ENCODE results near the gene CBLC.
"Not testable (repeated sequence)": the region's sequence is repeated elsewhere in the genome, so short reads cannot be mapped to it uniquely, and the experiment has no call there.

CBLC gene

DNA sequence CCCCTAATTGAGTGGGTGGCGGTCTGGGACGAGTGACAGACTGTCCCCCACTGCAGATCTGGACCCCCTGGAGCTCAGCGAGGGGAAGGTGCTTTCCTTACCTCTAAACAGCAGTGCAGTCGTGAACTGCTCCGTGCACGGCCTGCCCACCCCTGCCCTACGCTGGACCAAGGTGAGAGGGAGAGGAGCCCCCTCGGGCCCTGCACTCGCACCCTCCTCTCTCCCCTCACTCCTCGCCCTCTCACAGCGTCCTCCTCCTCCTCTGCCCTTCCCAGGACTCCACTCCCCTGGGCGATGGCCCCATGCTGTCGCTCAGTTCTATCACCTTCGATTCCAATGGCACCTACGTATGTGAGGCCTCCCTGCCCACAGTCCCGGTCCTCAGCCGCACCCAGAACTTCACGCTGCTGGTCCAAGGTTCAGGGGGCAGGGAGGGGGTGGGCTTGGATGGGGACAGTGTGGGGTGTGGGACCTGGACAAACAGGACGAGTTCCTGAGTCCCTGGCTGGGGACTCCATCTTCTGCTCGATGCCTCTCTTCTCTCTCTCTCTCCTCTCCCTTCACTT, 40.9 kb downstream of the CBLC start:
- in situ Hi-C loops (cut with MboI; ENCODE audit: low sequenced_read_pairs) = no loop called here

DNA sequence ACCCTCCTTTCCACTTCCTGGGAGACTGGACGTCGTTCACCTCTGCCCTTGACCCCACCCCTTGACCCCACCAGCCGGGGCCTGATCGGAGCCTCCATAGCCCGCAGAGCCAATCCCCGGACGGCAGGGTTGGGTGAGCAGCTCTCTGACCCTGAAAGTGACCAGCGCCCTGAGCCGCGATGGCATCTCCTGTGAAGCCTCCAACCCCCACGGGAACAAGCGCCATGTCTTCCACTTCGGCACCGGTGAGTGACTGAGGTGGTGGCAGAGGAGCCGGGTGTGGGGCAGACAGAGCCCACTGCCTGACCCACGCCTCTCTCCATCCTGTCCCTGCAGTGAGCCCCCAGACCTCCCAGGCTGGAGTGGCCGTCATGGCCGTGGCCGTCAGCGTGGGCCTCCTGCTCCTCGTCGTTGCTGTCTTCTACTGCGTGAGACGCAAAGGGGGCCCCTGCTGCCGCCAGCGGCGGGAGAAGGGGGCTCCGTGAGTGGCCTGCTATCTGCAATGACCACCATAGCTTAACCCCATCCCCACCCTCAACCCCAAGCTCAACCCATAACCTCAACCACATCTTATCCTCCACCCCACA, 41.6 kb downstream of the CBLC start:
- in situ Hi-C loops (cut with MboI; ENCODE audit: low sequenced_read_pairs) = no loop called here

DNA sequence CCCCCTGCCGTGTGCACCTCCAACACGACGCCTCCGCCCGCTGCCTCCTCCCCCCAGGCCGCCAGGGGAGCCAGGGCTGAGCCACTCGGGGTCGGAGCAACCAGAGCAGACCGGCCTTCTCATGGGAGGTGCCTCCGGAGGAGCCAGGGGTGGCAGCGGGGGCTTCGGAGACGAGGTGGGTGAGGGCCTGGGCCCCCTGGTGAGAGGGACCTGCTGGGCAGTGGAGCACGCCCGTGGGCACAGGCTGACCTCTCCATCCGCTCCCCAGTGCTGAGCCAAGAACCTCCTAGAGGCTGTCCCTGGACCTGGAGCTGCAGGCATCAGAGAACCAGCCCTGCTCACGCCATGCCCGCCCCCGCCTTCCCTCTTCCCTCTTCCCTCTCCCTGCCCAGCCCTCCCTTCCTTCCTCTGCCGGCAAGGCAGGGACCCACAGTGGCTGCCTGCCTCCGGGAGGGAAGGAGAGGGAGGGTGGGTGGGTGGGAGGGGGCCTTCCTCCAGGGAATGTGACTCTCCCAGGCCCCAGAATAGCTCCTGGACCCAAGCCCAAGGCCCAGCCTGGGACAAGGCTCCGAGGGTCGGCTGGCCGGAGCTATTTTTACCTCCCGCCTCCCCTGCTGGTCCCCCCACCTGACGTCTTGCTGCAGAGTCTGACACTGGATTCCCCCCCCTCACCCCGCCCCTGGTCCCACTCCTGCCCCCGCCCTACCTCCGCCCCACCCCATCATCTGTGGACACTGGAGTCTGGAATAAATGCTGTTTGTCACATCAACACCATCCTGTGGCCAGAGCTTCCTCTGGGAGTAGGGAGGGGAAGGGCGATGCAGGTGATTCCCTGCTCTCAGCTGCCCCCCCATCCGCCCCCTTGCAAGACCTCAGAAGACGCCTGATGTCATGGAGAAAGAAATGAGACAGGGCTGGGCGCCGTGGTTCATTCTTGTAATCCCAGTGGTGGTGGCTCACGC, 43.2 kb downstream of the CBLC start:
- in situ Hi-C loops (cut with MboI; ENCODE audit: low sequenced_read_pairs) = no loop called here

DNA sequence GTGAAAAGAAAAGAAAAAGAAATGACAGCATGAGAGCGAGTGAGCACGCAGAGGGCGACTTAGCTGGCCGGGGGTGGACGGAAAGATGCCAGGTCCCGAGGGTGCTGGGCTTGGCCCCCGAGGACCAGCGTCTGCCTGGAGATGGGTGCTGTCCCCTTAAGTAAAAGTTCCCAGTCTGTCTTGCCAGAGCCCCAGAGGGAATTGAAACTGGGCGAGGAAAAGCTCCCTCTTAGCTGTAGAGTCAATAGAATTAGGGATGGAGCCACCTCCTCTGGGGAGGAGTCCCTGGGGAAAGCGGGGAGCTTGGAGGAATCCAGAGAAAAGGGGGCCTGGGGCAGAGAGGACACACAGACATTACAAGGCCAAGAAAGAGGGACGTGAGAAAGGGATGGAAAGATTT, 44.5 kb downstream of the CBLC start:
- in situ Hi-C loops (cut with MboI; ENCODE audit: low sequenced_read_pairs) = no loop called here

DNA sequence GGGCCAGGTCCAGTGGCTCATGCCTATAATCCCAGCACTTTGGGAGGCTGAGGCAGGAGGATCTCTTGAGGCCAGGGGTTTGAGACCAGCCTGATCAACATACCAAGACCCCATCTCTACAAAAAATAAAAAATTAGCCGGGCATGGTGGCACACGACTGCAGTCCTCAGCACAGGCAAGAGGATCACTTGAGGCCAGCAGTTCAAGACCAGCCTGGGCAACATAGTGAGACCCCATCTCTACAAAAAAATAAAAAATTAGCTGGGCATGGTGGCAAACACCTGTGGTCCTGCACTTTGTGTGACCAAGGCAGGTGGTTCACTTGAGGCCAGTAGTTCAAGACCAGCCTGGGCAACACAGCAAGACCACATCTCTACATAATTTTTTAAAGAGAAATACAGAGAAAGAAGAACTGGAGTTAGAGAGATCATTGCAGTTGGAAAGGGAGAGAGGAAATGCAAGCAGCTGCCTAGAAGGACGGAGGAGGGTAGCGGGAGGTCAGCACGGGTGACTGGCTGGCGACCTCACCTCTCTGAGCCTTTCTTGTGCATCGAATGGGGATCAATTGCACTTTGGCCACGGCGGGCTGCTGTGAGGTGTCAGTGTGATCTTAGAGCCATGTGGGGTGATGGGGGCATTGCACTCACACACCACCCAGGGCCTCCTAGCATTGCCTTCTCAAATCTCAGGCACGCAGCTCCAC, 45.1 kb downstream of the CBLC start:
- in situ Hi-C loops (cut with MboI; ENCODE audit: low sequenced_read_pairs) = no loop called here

DNA sequence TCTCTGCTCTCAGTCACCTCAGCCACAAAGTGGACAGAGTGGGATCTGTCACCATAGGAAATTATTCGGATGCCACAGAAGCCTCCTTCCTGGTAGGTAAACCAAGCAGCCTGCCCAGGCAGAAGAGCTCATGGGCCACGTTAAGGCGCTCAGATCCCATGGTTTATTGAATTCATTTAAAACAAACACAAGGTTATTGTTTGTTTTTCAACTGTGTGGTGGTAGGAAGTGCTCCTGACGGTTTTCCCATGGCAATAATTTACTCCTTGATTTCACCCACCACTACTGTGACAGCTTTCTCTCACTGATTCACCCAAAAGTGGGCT, 45.6 kb downstream of the CBLC start:
- in situ Hi-C loops (cut with MboI; ENCODE audit: low sequenced_read_pairs) = no loop called here

DNA sequence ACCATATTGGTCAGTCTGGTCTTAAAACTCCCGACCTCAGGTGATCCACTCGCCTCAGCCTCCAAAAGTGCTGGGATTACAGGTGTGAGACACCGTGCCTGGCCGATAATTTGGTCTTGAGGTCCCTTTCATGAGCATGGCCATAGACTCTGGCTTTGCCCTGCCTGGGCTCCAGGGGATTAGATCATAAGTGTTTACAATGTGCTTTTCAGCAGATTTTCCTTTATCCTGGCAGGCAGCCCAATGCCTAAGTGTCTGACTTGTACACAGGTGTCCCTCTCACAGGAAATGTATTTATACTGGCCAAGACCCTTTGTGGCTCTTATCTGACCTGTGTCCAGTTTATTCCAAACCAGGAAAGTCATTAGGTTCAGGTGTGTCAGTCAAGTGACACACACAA, 47.1 kb downstream of the CBLC start:
- in situ Hi-C loops (cut with MboI; ENCODE audit: low sequenced_read_pairs) = no loop called here

DNA sequence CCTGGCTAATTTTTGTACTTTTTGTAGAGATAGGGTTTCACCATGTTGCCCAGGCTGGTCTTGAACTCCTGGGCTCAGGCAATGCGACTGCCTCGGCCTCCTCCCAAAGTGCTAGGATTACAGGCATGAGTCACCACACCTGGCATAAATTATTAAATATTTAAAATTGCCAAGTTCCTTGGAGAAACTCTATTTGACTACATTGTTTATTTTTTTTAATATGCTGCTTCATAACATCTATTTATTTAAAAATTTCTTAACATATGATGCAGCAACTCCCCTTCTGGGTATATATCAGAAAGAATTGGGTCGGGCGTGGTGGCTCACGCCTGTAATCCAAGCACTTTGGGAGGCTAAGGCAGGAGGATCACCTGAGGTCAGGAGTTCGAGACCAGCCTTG, 55.2 kb downstream of the CBLC start:
- in situ Hi-C loops (cut with MboI; ENCODE audit: low sequenced_read_pairs) = not testable (repeated sequence)

DNA sequence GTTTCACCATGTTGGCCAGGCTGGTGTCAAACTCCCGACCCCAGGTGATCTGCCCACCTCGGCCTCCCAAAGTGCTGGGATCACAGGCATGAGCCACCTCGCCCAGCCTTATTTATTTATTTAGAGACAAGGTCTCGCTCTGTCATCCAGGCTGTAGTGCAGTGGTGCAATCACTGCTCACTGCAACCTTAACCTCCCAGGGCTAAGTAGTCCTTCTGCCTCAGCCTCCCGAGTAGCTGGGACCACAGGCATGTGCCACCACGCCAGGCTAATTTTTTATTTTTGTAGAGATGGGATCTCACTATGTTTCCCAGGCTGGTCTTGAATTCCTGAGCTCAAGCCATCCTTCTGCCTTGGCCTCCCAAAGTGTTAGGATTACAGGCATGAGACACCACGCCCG, 56.7 kb downstream of the CBLC start:
- in situ Hi-C loops (cut with MboI; ENCODE audit: low sequenced_read_pairs) = not testable (repeated sequence)

DNA sequence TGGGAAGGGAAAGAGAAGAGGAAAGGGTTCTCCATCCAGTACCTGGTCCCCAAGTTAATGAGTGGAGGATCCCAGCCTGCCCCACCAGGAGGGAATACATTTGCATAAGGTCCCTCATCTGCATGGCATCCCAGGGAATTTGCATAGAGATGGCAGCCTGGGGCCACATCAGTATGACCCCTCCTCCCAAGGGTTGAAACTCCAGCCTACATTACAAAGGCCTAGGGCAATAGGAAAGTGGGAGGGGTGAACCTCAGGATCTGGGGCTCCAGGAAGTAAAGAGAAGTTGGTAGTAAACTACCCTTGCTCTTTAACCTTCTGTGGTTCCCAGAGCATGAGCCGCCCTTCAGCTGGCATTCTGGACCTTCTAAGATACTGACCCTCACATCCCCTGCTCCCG, 61.6 kb downstream of the CBLC start:
- in situ Hi-C loops (cut with MboI; ENCODE audit: low sequenced_read_pairs) = no loop called here

DNA sequence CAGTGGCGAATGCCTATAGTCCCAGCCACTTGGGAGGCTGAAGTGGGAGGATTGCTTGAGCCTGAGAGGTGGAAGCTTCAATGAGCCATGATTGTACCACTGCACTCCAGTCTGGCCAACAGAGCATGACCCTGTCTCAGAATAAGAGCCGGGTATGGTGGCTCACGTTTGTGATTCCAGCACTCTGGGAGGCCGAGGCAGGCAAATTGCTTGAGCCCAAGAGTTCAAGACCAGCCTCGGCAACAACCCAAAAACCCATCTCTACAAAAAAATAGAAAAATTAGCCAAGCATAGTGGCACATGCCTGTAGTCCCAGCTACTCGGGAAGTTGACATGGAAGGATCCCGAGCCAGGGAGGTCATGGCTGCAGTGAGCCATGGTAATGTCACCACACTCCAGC, 63.1 kb downstream of the CBLC start:
- in situ Hi-C loops (cut with MboI; ENCODE audit: low sequenced_read_pairs) = no loop called here

DNA sequence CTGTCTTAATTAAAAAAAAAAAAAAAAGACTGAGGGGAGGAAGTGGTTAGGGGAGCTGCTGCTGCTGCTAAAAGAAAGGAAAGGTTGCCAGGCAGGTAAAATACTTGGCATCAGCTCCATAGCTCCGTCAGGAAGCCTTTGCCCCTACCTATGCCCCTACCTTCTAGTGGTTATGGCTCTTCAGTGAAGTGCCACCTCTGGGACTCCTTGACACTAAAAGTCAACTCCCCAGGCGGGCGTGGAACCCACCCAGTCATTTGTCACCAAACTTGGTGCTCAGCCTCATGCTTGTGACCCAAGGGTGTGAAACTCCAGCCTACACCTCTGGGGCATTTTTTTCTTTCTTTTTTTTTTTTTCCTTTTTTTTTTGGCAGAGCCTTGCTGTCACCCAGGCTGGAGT, 63.5 kb downstream of the CBLC start:
- in situ Hi-C loops (cut with MboI; ENCODE audit: low sequenced_read_pairs) = no loop called here

DNA sequence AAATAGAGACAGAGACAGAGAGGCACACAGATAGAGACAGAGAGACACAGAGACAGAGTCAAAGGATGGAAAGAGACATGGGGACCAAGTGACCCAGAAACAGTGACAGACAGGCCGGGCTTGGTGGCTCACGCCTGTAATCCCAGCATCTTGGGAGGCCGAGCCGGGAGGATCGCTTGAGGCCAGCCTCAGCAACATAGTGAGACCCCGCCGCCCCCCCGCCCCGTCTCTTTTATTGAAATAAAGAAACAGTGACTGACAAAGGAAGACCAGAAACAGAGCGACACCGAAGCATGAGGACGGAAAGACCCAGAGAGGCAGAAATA, 67.6 kb downstream of the CBLC start:
- in situ Hi-C loops (cut with MboI; ENCODE audit: low sequenced_read_pairs) = no loop called here

DNA sequence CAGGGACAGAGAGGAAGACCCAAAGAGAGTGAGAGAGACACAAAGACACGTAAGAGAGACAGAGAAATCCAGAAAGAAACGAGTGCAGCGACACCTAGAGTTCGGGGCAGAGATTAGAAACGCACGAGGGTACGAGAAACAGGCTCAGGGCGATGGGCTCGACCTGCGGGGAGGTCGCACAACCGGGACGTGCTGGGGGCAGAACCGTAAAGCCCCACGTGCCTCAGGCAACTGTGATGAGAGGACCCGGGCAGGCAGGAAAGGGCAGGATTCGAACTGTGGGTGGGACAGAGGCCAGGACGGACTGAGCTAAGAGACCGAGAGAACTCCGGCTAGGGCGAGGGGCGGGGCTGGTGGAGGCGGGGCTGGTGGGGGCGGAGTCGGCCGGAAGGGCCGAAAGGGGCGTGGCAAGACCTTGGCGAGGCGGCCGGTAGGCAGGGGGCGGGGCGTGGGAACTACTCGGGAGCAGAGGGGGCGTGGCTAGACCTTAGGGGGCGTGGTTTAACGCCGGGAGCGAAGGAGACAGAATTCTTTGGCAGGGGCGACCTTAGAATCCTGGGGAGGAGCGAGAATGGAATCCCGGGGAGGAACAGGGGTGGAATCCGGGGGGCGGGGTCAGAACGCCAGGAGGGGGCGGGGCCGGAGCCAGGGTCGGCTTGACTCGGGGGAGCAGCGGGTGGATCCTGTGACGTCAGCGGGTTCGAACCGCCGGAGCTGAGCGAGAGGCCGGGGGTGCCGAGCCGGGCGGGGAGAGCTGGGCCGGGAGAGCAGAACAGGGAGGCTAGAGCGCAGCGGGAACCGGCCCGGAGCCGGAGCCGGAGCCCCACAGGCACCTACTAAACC, 68.1 kb downstream of the CBLC start, which contains the start of gene NECTIN2:
Gene NECTIN2 (plus strand): TSS at position 686 of the 843 bp plus-strand sequence. CDS start 229 bp downstream, outside the sequence.
- in situ Hi-C loops (cut with MboI; ENCODE audit: low sequenced_read_pairs) = no loop called here

DNA sequence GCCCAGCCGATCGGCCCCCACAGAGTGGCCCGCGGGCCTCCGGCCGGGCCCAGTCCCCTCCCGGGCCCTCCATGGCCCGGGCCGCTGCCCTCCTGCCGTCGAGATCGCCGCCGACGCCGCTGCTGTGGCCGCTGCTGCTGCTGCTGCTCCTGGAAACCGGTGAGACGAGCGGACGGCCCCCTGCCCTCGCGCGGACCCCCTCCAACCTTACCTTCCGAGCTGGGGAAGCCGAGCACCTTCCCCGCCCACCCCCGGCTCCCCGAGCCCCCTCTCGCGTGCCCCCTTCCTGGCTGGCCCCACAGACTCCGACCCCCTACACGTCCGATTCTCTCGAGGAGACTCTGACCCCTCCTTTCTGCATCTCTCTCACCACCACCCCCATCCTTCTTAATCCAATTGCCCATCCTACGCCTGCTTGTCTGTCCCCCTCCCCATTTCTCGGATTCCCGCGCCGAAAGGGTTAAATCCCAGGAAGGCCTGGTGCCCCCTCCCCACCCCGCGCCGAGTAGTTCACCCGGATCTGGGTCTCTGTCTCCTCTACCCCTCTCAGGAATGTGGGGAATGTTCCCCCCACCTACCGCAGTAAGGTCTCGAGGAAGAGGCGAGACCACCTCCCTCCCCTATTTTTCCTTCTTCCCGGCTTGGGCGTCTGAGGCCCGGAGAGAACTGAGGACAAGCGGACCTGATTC, 68.9 kb downstream of the CBLC start:
- in situ Hi-C loops (cut with MboI; ENCODE audit: low sequenced_read_pairs) = no loop called here

DNA sequence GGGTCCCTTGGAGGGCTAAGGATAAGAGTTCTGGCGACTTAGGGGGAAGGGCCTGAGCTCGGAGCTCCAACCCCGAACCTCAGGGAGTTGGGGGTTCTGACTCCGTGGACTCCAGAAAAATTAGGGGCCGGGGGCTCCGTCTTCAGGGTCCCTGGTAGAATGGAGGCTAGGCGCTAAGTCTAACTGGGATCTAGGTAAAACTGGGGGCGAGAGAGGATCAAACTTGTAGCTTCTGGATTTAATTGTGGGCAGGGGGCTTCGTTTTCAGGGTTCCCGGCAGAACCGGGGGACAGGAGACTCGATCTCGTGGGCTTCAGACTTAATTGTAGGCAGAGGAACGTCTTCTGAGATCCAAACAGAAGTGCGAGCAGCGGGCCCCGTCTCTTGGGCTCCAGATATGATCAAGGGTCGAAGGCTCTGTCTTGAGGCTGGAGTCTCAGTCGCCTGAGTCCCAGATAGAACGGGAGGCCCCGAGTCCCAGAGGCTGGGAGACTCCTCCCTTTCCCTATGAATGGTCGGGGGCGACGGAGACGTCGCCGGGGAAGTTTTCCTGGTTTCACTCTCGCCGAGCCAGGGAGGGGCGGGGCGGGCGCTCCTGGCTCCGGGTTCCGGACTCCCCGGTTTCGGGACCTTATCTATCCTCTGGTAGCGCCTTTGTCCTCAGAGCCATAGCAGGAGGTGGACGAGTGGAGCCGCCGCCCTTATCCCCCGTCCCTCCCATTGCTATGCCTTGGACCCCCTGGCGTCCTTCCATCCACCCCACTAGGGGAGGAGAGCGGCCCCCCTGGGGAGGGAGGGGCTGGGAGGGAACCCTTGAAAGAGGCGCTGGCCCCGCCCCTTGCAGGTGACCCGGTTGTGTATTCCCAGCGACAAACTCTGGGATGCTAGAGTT, 69.7 kb downstream of the CBLC start:
- in situ Hi-C loops (cut with MboI; ENCODE audit: low sequenced_read_pairs) = no loop called here

DNA sequence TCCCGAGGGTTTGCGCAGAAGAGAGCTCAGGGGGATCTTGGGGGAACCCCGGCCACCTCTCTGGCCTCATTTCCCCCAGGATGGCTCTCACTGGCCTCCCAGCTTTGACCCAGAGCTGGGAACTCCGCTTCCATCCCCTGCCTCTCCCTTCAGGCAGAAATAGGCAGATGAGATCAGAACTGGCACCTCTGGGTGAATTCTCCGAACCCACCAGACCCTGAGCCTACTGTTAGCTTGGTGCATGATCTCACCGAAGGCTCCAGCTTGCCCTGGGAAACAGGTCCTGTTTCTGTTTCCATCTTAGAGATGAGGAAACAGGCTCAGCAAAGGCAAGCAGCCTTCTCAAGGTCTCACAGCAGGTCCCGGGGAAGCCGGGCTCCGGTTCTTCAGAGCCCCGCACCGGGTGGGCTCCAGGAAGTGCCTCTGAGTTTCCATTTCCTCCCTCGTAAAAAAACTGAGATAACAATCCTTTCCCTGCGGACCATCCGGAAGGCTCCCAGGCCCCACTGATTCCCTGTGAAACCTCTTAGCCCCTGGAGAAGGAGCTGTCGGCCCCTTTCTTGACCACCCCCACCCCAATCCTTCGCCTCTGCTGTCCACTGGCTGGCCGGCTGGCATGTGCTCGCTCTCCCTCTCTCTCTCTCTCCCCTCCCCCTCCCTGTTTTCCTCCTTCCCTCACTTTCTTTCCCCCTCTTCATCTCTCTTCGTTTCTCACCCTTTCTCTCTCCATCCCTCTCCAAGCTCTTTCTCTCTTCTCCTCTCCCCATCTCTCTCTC, 70.5 kb downstream of the CBLC start:
- in situ Hi-C loops (cut with MboI; ENCODE audit: low sequenced_read_pairs) = no loop called here

DNA sequence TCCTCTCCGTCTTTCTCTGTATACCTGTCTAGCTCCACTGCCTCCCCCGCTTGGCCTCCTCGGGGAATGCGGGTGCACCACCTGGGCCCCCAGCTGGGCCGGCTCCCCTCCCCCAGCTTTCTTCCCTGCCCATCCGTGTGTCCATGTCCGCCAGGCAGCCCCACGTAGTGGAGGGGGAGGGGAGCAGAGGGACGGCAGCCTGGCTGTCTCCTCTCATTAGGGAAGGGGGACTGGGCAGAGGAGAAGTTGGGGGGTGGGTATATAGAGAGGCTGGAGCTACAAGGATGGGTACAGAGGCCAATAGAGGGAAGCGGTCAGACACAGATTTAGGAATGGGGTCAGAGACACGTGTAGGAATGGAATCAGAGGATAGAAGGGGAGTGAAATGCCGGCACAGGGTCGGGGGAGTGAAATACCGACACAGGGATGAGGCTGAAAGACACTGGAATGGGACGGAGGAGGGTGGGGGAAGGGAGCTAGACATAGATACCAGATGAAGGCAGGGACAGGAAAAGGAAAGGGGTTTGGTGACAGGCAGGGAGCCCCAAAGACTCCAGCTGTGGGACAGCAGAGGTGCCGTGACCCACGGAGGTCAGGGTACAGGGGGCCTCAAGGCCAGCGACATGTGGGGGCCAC, 71.2 kb downstream of the CBLC start:
- in situ Hi-C loops (cut with MboI; ENCODE audit: low sequenced_read_pairs) = no loop called here
